Activated CD8-positive, alpha-beta memory T cell treated with anti-CD3 and anti-CD28 coated beads for 4 hours (primary cell): ENCODE measurements around the gene EBNA1BP2.
"Not testable (repeated sequence)": the region's sequence is repeated elsewhere in the genome, so short reads cannot be mapped to it uniquely, and the experiment has no call there.

ENCODE experiments used
- DNase-seq, 2 donors: peaks; one replicate each; pipeline ENCODE4 v3.0.0-alpha.2; 2020; ENCODE audit warnings: low read depth in 2 of 2

EBNA1BP2 gene

GRCh38 chr1:43172527-43172972 lies 460 bp upstream of the EBNA1BP2 start:
- peak; percentile 70 to 78 for DNase-seq

- DNase-seq: no peak
These were observed 696 bp downstream of the EBNA1BP2 start for GRCh38 chr1:43171312-43171875.

- no peak for DNase-seq
These were observed 6.3 kb downstream of the EBNA1BP2 start for GRCh38 chr1:43165765-43166164.

- no peak for DNase-seq
These were observed 6.9 kb downstream of the EBNA1BP2 start for GRCh38 chr1:43165162-43165561.

DNA sequence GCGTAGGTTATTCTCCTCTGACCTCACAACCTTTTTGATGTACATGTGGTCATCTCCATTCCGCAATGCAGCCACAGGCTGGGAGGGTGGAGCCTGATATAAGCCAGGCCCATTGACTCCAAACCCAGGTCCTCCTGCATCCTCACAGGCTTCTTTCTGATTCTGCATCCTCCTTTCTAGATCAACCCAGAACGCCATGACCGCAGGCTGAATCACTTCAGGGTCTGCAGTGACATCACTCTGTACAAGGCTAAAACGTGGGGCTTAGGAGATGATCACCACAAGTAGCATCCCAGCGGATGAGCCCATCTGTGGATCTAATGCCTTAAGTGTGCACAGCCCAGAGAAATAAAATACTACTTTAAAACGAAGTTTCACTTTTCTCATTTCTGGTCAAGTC lies 16.1 kb downstream of the EBNA1BP2 start:
- DNase-seq: no peak

DNA sequence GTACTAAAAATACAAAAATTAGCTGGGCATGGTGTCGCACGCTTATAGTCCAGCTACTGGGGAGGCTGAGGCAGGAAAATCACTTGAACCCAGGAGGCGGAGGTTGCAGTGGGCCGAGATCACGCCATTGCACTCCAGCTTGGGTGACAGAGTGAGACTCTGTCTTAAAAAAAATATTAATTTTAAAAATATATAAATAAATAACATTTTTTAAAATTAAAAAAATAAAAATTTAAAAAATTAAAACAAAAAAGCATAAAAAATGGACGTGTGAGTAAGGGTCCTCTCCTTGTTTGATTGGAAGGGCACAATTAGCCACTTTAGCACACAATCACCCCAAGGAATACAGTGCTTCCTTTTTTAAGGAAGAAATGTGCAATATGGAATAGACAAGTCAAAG lies 18.6 kb downstream of the EBNA1BP2 start:
- DNase-seq: no peak

GRCh38 chr1:43152866-43153265 lies 19.2 kb downstream of the EBNA1BP2 start:
- no peak for DNase-seq

DNA sequence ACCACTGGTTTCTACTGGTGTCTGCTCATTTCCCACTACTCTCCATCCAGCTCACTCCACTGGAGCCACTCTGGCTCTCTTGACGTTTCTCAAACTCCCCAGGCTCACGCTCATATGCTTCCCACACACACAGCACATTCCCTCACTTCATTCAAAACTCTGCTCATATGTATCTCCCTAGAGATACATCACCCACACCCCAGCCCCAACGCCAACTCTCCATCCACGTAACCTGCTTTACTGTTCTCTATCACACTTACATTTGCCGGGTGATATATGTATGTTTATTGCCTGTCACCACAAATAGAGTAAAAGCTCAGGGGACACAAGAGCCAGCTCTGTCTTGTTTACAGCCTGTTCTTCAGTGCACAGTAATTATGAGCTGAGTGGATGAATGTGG lies 22.2 kb downstream of the EBNA1BP2 start:
- no peak for DNase-seq

DNA sequence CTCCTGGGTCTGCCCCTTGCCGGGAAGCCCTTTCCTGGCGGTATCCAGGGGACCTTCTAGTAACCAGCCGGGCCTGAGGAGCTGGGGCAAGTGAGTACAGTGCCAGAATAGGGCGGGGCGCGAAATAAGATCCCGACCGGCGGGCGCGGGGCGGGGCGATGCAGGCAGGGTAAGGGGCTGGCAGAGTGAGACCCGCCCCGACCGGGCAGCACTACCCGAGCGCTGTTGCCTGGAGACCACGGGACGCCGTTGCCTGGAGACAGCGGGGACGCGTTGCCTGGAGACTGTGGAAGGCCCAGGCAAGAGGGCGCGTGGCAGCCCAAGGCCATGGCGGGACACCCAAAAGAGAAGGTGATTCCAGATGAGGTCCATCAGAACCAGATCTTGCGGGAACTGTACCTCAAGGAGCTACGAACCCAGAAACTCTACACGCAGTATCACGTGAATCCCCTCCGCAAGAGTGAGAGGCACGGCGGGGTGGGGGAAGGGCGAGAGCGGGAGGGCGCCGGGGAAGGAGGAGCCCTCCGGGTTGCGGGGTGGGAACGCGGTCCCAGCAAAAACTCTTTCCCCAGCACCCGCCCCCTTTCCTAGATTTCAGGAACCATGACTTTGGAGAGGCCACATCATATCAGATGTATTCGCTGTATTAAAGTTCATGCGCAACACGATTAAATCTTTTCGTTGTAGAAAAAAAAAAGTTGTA lies 24.3 kb downstream of the EBNA1BP2 start:
- no peak for DNase-seq

DNA sequence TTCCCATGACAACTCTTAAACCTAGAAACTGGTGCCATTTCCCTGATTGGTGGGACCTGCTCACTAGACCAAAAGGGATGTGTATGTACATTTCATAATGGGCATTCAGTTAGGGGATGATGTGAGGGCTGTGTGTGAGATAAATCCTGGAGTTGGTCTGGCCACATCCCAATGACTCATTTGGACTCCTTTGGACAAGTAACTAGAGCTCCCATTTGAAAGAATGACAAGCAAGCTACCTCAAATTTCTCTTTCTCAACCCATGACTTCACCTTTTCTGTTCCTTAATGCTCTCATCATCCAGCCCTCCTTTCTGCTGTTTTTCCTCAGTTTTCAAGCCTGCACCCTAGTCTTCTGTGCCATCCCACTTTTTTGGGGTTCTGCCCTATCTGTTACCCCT lies 27.9 kb downstream of the EBNA1BP2 start:
- no peak for DNase-seq

- DNase-seq: no peak
These were observed 28.6 kb downstream of the EBNA1BP2 start for GRCh38 chr1:43143441-43143888.

DNA sequence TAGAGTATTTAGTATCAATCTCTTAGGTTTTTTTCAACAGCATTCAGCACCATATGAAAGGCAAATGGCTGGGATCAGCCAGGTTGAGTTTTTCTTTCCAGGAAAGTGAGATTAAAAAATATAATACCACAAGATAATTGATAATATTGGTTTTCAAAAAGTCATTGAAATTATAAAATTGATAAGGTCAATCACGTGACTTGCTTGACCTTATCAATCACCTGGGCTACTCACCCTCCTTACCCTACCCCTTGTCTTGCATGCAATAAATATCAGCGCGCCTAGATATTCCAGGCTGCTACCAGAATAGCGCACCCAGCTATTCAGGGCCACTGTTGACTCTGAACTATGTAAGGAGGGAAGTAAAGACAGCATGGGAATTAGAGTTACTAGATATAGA lies 31.5 kb downstream of the EBNA1BP2 start:
- DNase-seq: no peak

- DNase-seq: no peak
These were observed 32.1 kb downstream of the EBNA1BP2 start for GRCh38 chr1:43140010-43140409.

DNA sequence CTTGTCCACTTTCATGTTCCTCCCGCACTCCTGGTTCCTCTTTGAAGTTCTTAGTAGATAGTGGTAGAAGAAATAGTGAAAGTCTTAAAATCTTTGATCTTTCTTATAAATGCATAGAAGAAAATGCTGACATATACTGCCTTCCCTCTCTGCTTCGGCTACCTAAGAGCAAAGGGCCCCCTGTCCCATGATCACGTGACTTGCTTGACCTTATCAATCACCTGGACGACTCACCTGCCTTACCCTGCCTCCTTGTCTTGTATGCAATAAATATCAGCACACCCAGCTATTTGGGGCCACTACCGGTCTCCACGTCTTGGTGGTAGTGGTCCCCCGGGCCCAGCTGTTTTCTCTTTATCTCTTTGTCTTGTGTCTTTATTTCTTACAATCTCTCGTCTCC lies 32.8 kb downstream of the EBNA1BP2 start:
- not testable (repeated sequence) for DNase-seq

DNA sequence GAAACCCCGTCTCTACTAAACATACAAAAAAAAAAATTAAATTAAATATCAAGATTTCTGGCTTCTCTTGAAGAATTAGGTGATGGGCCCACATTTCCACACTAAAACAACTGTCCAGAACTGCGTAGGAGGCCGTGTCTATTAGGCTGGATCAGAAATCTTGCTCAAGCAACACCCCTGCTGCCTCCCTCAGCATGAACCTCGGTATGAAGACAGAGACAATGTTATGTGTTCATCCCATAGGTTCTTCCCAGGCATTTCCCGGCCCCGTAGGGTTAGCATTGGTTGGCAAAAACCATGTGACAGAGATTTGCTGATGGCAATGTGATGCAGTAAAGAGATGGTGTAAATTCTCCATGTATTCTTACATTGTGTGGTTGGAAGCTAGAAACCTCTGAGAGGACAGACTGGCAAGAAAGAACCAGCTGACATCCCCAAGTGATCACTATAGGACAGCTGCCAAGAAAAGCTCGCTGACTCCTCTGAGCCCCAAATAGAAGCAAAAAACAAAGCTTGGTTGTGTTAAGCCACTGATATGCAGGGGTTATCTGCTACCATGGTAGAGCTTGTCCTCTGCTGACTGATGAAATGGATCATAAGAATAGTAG lies 34.5 kb downstream of the EBNA1BP2 start:
- DNase-seq: no peak

DNA sequence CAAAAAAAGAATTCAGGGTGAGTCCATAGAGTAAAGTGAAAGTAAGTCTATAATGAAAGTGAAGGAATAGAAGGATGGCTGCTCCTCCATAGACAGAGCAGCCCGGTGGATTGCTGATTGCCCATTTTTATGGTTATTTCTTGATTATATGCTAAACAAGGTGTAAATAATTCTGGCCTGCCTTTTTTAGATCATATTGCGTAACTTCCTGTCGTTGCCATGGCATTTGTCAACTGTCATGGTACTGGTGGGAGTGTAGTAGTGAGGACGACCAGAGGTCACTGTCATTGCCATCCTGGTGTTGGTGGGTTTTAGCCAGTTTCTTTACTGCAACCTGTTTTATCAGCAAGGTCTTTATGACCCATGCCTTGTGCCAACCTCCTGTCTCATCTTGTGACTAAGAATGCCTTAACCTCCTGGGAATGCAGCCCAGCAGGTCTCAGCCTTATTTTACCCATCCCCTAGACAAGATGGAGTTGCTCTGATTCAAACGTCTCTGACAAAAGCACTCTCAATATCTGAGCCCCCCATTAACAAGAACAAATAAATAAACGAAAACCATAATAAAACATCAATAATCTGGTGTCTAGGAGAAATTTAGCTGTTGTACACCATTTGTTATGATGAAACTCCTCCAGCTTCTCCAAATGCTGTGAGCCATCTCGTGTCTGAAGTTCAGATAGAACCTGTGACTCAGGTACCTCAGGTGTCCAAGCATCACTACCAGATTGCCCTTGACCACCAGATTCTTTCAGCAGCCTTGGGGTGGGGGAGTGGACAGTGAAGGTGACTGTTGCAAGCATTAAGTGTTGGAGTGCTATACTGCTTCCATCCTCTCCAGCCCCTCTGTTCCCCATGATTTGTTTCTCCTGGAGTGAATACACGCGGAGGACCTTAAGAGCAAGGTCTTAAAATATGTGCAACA lies 36.0 kb downstream of the EBNA1BP2 start:
- DNase-seq: no peak

GRCh38 chr1:43134640-43135039 lies 37.5 kb downstream of the EBNA1BP2 start:
- no peak for DNase-seq

GRCh38 chr1:43134068-43134467 lies 38.0 kb downstream of the EBNA1BP2 start:
- no peak for DNase-seq

- no peak for DNase-seq
These were observed 42.7 kb downstream of the EBNA1BP2 start for GRCh38 chr1:43129426-43129825.

DNA sequence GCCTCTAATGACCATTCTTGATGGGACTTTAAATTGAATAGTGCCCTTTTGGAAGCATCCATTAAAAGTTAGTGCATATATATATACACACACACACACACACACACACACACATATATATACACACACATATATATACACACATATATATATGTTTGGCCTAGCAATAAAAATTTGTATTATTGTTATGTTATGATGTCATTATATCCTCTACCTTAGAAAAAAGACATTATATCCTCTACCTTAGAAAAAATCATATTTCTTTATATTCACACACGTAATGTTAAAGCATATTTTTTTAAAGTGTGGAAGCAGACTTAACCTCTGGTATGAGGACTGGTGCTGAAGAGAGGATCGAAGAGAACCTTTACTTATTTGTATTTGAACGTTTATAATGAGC lies 43.3 kb downstream of the EBNA1BP2 start:
- no peak for DNase-seq

DNA sequence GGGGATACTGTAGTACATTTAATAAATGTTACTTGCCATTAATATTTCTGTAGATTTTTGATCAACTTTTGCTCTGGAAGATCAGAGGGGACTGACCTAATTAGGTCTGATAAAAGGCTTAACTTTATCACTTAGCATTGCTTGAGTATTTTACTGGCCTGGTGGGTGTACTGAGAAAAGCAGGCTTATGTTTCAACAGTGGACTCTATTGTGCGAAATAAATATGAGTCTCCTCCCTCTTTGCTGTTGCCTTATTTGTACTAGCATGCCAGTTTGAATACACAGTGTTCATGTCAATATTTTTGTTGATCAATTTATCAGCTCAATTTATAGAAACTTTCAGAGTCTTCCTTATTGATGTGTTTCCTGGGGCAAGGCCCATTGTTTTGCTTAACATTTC lies 49.1 kb downstream of the EBNA1BP2 start:
- DNase-seq: no peak

GRCh38 chr1:43121256-43121900 lies 50.7 kb downstream of the EBNA1BP2 start:
- DNase-seq: no peak
